Loucy (cell line): ENCODE data around the gene TAS2R20.

ENCODE experiments used
- H2AFZ ChIP-seq: fragments of 200-600 bp; sonication (generic); 2 replicates; pipeline ENCODE4 v1.6.0; 2016; ENCODE audit warnings: antibody characterized with exemption, mild to moderate bottlenecking, low read length, moderate library complexity
- H3F3A ChIP-seq: fragments of 200-600 bp; 2 replicates; pipeline ENCODE4 v1.6.0; 2016; ENCODE audit warnings: antibody characterized with exemption, low read depth, mild to moderate bottlenecking
- H3K27me3 ChIP-seq: fragments of 200-600 bp; sonication (generic); 2 replicates; pipeline ENCODE4 v1.6.1; 2014; ENCODE audit warnings: low read length, mild to moderate bottlenecking; ENCODE audit not compliant: insufficient read depth, poor library complexity, severe bottlenecking
- H3K36me3 ChIP-seq: fragments of 200-600 bp; sonication (generic); 2 replicates; pipeline ENCODE4 v1.6.1; 2016; ENCODE audit warnings: low read length; ENCODE audit not compliant: insufficient read depth
- H3K4me1 ChIP-seq: fragments of 200-600 bp; sonication (generic); 2 replicates; pipeline ENCODE4 v1.5.1; 2014; ENCODE audit warnings: low read length, mild to moderate bottlenecking; ENCODE audit not compliant: insufficient read depth, poor library complexity, severe bottlenecking
- H3K4me2 ChIP-seq: fragments of 200-600 bp; sonication (generic); 2 replicates; pipeline ENCODE4 v1.6.0; 2014; ENCODE audit warnings: antibody characterized with exemption, low read length, low read depth, mild to moderate bottlenecking; ENCODE audit not compliant: poor library complexity, severe bottlenecking
- H3K4me3 ChIP-seq: fragments of 200-600 bp; sonication (generic); 2 replicates; pipeline ENCODE4 v1.5.1; 2014; ENCODE audit warnings: low read length, mild to moderate bottlenecking, mixed read lengths; ENCODE audit not compliant: poor library complexity, severe bottlenecking
- H3K79me2 ChIP-seq: fragments of 200-600 bp; sonication (generic); 2 replicates; pipeline ENCODE4 v1.6.1; 2014; ENCODE audit warnings: low read length; ENCODE audit not compliant: insufficient read depth
- H3K9ac ChIP-seq: fragments of 200-600 bp; sonication (generic); 2 replicates; pipeline ENCODE4 v1.6.0; 2014; ENCODE audit warnings: mild to moderate bottlenecking, low read depth, low read length, moderate library complexity; ENCODE audit not compliant: poor library complexity, severe bottlenecking
- H3K9me2 ChIP-seq: fragments of 200-600 bp; sonication (generic); replicated peaks from 2 replicates; pipeline ENCODE4 v1.6.1; 2016; ENCODE audit warnings: low read depth, low read length, mixed read lengths
- H3K9me3 ChIP-seq: fragments of 200-600 bp; sonication (generic); 2 replicates; pipeline ENCODE4 v1.6.1; 2014; ENCODE audit warnings: mild to moderate bottlenecking, antibody characterized with exemption, low read length, low read depth; ENCODE audit not compliant: insufficient read depth
- H4K20me1 ChIP-seq: fragments of 200-600 bp; sonication (generic); 2 replicates; pipeline ENCODE4 v1.6.0; 2014; ENCODE audit warnings: antibody characterized with exemption, low read length, mild to moderate bottlenecking; ENCODE audit not compliant: insufficient read depth, poor library complexity, severe bottlenecking
- CTCF ChIP-seq: fragments of 200-600 bp; sonication (generic); conservative IDR thresholded peaks from 2 replicates; pipeline ENCODE4 v1.5.1; 2014; ENCODE audit warnings: mild to moderate bottlenecking, antibody characterized with exemption, low read length
- EZH2phosphoT487 ChIP-seq: fragments of 200-600 bp; IDR thresholded peaks from 2 replicates; pipeline ENCODE4 v1.6.1; 2018; ENCODE audit warnings: antibody characterized with exemption, mild to moderate bottlenecking, moderate library complexity, borderline replicate concordance

Gene TAS2R20

DNA sequence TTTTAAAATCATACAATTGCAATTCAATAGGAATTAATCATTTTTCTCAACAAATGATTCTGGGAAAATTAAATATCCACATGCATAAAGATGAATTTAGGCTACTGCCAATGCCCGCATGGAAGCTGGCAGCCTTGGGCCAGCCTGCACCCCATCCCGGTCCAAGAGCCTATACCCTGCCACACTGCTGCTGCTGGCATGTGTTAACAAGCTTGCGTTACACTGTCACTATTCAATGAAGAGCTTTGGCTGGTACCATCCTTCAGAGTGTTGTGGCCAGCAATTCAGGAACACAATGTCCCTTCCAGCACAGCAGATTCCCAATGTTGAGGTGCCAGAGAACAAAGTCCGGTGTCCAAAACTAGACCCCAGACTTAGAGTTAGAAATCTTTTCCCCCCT, 45.5 kb downstream of the TAS2R20 start:
- no peaks in the 10 kb centered on the region for H3K9me2 ChIP-seq
- no peak overlapping the region for H2AFZ ChIP-seq
- H3K79me2 ChIP-seq = no peaks in the 10 kb centered on the region
- H3F3A ChIP-seq = no peaks in the 10 kb centered on the region
- H3K4me2 ChIP-seq = no peak overlapping the region
- H3K27me3 ChIP-seq = no peaks in the 10 kb centered on the region
- H3K4me3 ChIP-seq = no peak overlapping the region
- no peaks in the 10 kb centered on the region for H3K9me3 ChIP-seq
- TF ChIP-seq EZH2phosphoT487 = no peak
- TF ChIP-seq CTCF = no peak
- no peaks in the 10 kb centered on the region for H3K4me1 ChIP-seq
- H3K36me3 ChIP-seq = no peaks in the 10 kb centered on the region
- H3K9ac ChIP-seq = no peak overlapping the region
- H4K20me1 ChIP-seq = no peaks in the 10 kb centered on the region
